NCI-H2227 treated with DMSO at 0.1 percent for 48 hours (cell line): Measurements from ENCODE around the gene TKT.

Source experiments
- DNase-seq: peaks from one replicate; lab custom pipeline; 2025; lab: John Stamatoyannopoulos, UW

The TKT gene

GRCh38 chr3:53196575-53197407, 59.0 kb downstream of the TKT start:
- DNase-seq, result no peak

GRCh38 chr3:53195602-53196574, 59.9 kb downstream of the TKT start:
- DNase-seq, result no peak

GRCh38 chr3:53195066-53195450, 60.8 kb downstream of the TKT start:
- no peak for DNase-seq

- DNase-seq, result no peak
These were observed 61.4 kb downstream of the TKT start for GRCh38 chr3:53194210-53195065.

GRCh38 chr3:53193466-53194209, 62.2 kb downstream of the TKT start:
- DNase-seq, result no peak

GRCh38 chr3:53192608-53193007, 63.2 kb downstream of the TKT start:
- no peak for DNase-seq

GRCh38 chr3:53191836-53192480, 63.9 kb downstream of the TKT start:
- DNase-seq, result no peak

GRCh38 chr3:53190659-53191058, 65.2 kb downstream of the TKT start:
- no peak for DNase-seq

GRCh38 chr3:53189276-53189675, 66.5 kb downstream of the TKT start:
- DNase-seq, result no peak

GRCh38 chr3:53188720-53189119, 67.1 kb downstream of the TKT start:
- no peak for DNase-seq

GRCh38 chr3:53188136-53188685, 67.6 kb downstream of the TKT start:
- no peak for DNase-seq

- DNase-seq, result no peak
These were observed 68.4 kb downstream of the TKT start for GRCh38 chr3:53187430-53187829.

- DNase-seq, result no peak
These were observed 69.1 kb downstream of the TKT start for GRCh38 chr3:53186726-53187125.

- no peak for DNase-seq
These were observed 69.9 kb downstream of the TKT start for GRCh38 chr3:53185761-53186465.

GRCh38 chr3:53184701-53185100, 71.1 kb downstream of the TKT start:
- DNase-seq, result no peak

GRCh38 chr3:53183514-53183913, 72.3 kb downstream of the TKT start:
- no peak for DNase-seq

- no peak for DNase-seq
These were observed 73.0 kb downstream of the TKT start for GRCh38 chr3:53182764-53183355.

- DNase-seq, result no peak
These were observed 74.3 kb downstream of the TKT start for GRCh38 chr3:53181528-53181927.

- no peak for DNase-seq
These were observed 74.8 kb downstream of the TKT start for GRCh38 chr3:53181024-53181371.
